ENCODE measurements around the gene PARVB.

Gene PARVB

DNA sequence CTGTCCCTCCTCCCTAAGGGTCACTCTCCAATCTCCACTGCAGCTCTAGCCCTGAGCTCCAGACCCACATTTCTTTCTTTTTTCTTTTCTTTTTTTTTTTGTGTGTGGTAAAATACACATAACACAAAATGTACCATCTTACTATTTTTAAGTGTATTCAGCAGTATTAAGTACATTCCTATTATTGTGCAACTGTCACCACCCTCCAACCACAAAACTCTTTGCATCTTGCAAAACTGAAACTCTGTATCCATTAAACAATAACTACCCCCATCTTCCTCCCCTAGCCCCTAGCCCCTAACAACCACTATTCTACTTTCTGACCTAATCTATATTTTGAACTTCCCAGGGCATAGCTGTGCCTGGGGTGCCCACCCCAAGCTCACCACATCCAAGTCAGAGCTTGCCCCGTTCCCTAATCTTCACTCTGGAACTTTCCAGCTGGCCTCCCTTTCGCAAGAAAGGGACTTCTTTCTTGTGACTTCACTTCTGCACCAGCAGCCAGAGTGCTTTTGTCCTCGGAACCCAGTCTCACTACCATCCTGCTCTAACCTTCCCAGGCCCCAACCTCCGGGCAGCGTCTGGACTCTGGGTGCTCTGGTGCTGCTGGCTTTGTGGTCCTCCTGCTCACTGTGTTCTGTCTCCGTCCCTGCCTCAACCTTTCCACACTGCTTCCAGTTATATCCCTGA lies 187.3 kb downstream of the PARVB start:
- Histone ChIP-seq H3K9me3 (ENCODE audit: control insufficient read depth in 1 of 2, low read length in 2 of 2) (peaks cover 0 to 8% of the 10 kb centered on the region in 2 donors), H3K4me1 (ENCODE audit: control insufficient read depth in 1 of 2, insufficient read depth in 2 of 2, low read length in 2 of 2) (peaks cover 0 to 13% of the 10 kb centered on the region in 2 donors), H3K4me3 (ENCODE audit: low read depth in 1 of 2, low read length in 2 of 2) (no peak overlapping the region), H3K36me3 (ENCODE audit: control insufficient read depth in 1 of 2, insufficient read depth in 2 of 2, low read length in 2 of 2) (no peaks in the 10 kb centered on the region), H3K27ac (ENCODE audit: low read length) (no peak overlapping the region), H3K27me3 (ENCODE audit: low read depth, low read length) (no peaks in the 10 kb centered on the region)

GRCh38 chr22:44211946-44212930 lies 188.1 kb downstream of the PARVB start:
- Histone ChIP-seq H3K36me3 (ENCODE audit: control insufficient read depth in 1 of 2, insufficient read depth in 2 of 2, low read length in 2 of 2) (no peaks in the 10 kb centered on the region), H3K27me3 (ENCODE audit: low read depth, low read length) (no peaks in the 10 kb centered on the region), H3K4me1 (ENCODE audit: control insufficient read depth in 1 of 2, insufficient read depth in 2 of 2, low read length in 2 of 2) (peaks cover 0 to 13% of the 10 kb centered on the region in 2 donors), H3K27ac (ENCODE audit: low read length) (no peak overlapping the region), H3K9me3 (ENCODE audit: control insufficient read depth in 1 of 2, low read length in 2 of 2) (peaks cover 0 to 8% of the 10 kb centered on the region in 2 donors), H3K4me3 (ENCODE audit: low read depth in 1 of 2, low read length in 2 of 2) (no peak overlapping the region)

DNA sequence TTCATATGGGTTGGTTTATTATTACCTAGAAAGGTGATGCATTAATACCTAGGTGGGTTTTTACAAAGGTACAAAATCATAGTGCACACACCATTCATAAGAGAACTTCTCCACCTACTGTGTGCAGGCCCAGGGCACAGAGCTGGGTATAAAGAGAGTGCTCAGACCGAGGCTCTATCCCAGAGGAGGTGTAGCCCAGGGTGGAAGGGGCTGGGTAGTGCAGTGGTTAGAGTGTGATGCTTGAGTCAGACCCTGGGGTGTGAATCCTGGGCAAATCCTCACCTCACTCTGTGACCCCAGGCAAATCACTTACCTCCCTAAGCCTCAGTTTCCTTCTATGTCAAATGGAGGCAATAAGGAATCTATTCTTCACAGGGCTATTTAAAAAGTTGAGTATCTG lies 188.8 kb downstream of the PARVB start:
- H3K27ac ChIP-seq (ENCODE audit: low read length), result no peak overlapping the region
- H3K27me3 ChIP-seq (ENCODE audit: low read depth, low read length), result no peaks in the 10 kb centered on the region
- H3K9me3 ChIP-seq (ENCODE audit: control insufficient read depth in 1 of 2, low read length in 2 of 2), result peaks cover 0 to 8% of the 10 kb centered on the region in 2 donors
- no peak overlapping the region for H3K4me3 ChIP-seq (ENCODE audit: low read depth in 1 of 2, low read length in 2 of 2)
- H3K36me3 ChIP-seq (ENCODE audit: control insufficient read depth in 1 of 2, insufficient read depth in 2 of 2, low read length in 2 of 2), result no peaks in the 10 kb centered on the region
- peaks cover 0 to 13% of the 10 kb centered on the region in 2 donors for H3K4me1 ChIP-seq (ENCODE audit: control insufficient read depth in 1 of 2, insufficient read depth in 2 of 2, low read length in 2 of 2)

- Histone ChIP-seq H3K9me3 (ENCODE audit: control insufficient read depth in 1 of 2, low read length in 2 of 2) (peaks cover 0 to 8% of the 10 kb centered on the region in 2 donors), H3K4me1 (ENCODE audit: control insufficient read depth in 1 of 2, insufficient read depth in 2 of 2, low read length in 2 of 2) (peaks cover 0 to 13% of the 10 kb centered on the region in 2 donors), H3K4me3 (ENCODE audit: low read depth in 1 of 2, low read length in 2 of 2) (no peak overlapping the region), H3K36me3 (ENCODE audit: control insufficient read depth in 1 of 2, insufficient read depth in 2 of 2, low read length in 2 of 2) (no peaks in the 10 kb centered on the region), H3K27me3 (ENCODE audit: low read depth, low read length) (no peaks in the 10 kb centered on the region), H3K27ac (ENCODE audit: low read length) (no peak overlapping the region)
These were observed 189.5 kb downstream of the PARVB start for GRCh38 chr22:44213489-44214043.

GRCh38 chr22:44214187-44214586 lies 190.1 kb downstream of the PARVB start:
- Histone ChIP-seq H3K27me3 (ENCODE audit: low read depth, low read length) (no peaks in the 10 kb centered on the region), H3K36me3 (ENCODE audit: control insufficient read depth in 1 of 2, insufficient read depth in 2 of 2, low read length in 2 of 2) (no peaks in the 10 kb centered on the region), H3K27ac (ENCODE audit: low read length) (no peak overlapping the region), H3K4me3 (ENCODE audit: low read depth in 1 of 2, low read length in 2 of 2) (no peak overlapping the region), H3K4me1 (ENCODE audit: control insufficient read depth in 1 of 2, insufficient read depth in 2 of 2, low read length in 2 of 2) (peaks cover 0 to 13% of the 10 kb centered on the region in 2 donors), H3K9me3 (ENCODE audit: control insufficient read depth in 1 of 2, low read length in 2 of 2) (peaks cover 0 to 8% of the 10 kb centered on the region in 2 donors)

DNA sequence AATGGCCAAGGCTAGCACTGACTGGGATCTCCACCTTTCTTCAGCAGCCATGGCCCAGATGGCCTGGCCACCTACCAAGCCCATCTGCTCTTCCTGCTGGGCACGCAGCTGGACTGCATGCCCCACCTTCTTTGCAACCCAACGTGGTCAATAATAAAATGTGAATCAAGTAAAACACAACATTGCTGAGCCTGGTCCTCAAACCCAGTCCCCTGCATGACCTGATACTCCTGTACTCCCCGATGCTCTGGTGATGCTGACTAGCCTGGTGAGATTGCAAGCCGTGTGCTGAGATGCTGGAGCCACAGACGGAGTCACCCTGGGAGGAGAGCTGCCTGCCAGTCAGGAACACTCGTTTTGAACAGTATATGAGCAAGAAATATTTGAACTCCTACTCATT lies 190.7 kb downstream of the PARVB start:
- peaks cover 0 to 8% of the 10 kb centered on the region in 2 donors for H3K9me3 ChIP-seq (ENCODE audit: control insufficient read depth in 1 of 2, low read length in 2 of 2)
- no peaks in the 10 kb centered on the region for H3K27me3 ChIP-seq (ENCODE audit: low read depth, low read length)
- H3K4me3 ChIP-seq (ENCODE audit: low read depth in 1 of 2, low read length in 2 of 2), result no peak overlapping the region
- peaks cover 0 to 13% of the 10 kb centered on the region in 2 donors for H3K4me1 ChIP-seq (ENCODE audit: control insufficient read depth in 1 of 2, insufficient read depth in 2 of 2, low read length in 2 of 2)
- H3K27ac ChIP-seq (ENCODE audit: low read length), result no peak overlapping the region
- H3K36me3 ChIP-seq (ENCODE audit: control insufficient read depth in 1 of 2, insufficient read depth in 2 of 2, low read length in 2 of 2), result no peaks in the 10 kb centered on the region

GRCh38 chr22:44215287-44215686 lies 191.2 kb downstream of the PARVB start:
- Histone ChIP-seq H3K4me3 (ENCODE audit: low read depth in 1 of 2, low read length in 2 of 2) (no peak overlapping the region), H3K4me1 (ENCODE audit: control insufficient read depth in 1 of 2, insufficient read depth in 2 of 2, low read length in 2 of 2) (peaks cover 0 to 13% of the 10 kb centered on the region in 2 donors), H3K27ac (ENCODE audit: low read length) (no peak overlapping the region), H3K9me3 (ENCODE audit: control insufficient read depth in 1 of 2, low read length in 2 of 2) (peaks cover 0 to 8% of the 10 kb centered on the region in 2 donors), H3K27me3 (ENCODE audit: low read depth, low read length) (no peaks in the 10 kb centered on the region), H3K36me3 (ENCODE audit: control insufficient read depth in 1 of 2, insufficient read depth in 2 of 2, low read length in 2 of 2) (no peaks in the 10 kb centered on the region)

- H3K9me3 ChIP-seq (ENCODE audit: control insufficient read depth in 1 of 2, low read length in 2 of 2), result peaks cover 0 to 8% of the 10 kb centered on the region in 2 donors
- H3K27me3 ChIP-seq (ENCODE audit: low read depth, low read length), result no peaks in the 10 kb centered on the region
- no peak overlapping the region for H3K27ac ChIP-seq (ENCODE audit: low read length)
- H3K4me1 ChIP-seq (ENCODE audit: control insufficient read depth in 1 of 2, insufficient read depth in 2 of 2, low read length in 2 of 2), result peaks cover 0 to 4% of the 10 kb centered on the region in 2 donors
- no peak overlapping the region for H3K4me3 ChIP-seq (ENCODE audit: low read depth in 1 of 2, low read length in 2 of 2)
- H3K36me3 ChIP-seq (ENCODE audit: control insufficient read depth in 1 of 2, insufficient read depth in 2 of 2, low read length in 2 of 2), result no peaks in the 10 kb centered on the region
These were observed 193.2 kb downstream of the PARVB start for GRCh38 chr22:44217346-44217745.

DNA sequence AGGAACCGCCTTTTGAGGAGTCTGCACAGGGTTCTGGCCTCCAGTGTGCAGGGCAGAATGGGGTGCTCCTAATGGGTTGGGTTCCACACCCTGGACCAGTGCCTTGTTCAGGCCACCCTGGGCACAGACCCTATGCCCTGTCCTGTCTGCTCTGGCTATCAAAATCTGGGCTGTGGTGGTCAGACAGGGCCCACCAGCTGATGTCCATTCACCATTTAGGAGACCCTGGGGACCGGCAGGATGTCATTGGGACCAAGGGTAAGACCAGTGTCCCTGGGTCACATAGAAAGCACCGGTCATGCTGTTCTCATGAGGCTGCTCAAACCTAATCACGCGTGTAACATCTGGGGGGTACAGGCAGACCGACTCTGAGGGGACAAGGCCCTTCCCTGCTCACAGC lies 194.0 kb downstream of the PARVB start:
- no peak overlapping the region for H3K4me3 ChIP-seq (ENCODE audit: low read depth in 1 of 2, low read length in 2 of 2)
- no peak overlapping the region for H3K27ac ChIP-seq (ENCODE audit: low read length)
- H3K4me1 ChIP-seq (ENCODE audit: control insufficient read depth in 1 of 2, insufficient read depth in 2 of 2, low read length in 2 of 2), result no peaks in the 10 kb centered on the region
- peaks cover 0 to 8% of the 10 kb centered on the region in 2 donors for H3K9me3 ChIP-seq (ENCODE audit: control insufficient read depth in 1 of 2, low read length in 2 of 2)
- no peaks in the 10 kb centered on the region for H3K36me3 ChIP-seq (ENCODE audit: control insufficient read depth in 1 of 2, insufficient read depth in 2 of 2, low read length in 2 of 2)
- no peaks in the 10 kb centered on the region for H3K27me3 ChIP-seq (ENCODE audit: low read depth, low read length)

GRCh38 chr22:44219101-44219870 lies 195.2 kb downstream of the PARVB start:
- Histone ChIP-seq H3K4me3 (ENCODE audit: low read depth in 1 of 2, low read length in 2 of 2) (no peak overlapping the region), H3K27ac (ENCODE audit: low read length) (no peak overlapping the region), H3K9me3 (ENCODE audit: control insufficient read depth in 1 of 2, low read length in 2 of 2) (peaks cover 0 to 8% of the 10 kb centered on the region in 2 donors), H3K4me1 (ENCODE audit: control insufficient read depth in 1 of 2, insufficient read depth in 2 of 2, low read length in 2 of 2) (no peaks in the 10 kb centered on the region), H3K27me3 (ENCODE audit: low read depth, low read length) (no peaks in the 10 kb centered on the region), H3K36me3 (ENCODE audit: control insufficient read depth in 1 of 2, insufficient read depth in 2 of 2, low read length in 2 of 2) (no peaks in the 10 kb centered on the region)

Data from muscle layer of duodenum (tissue), 2 donors.